Lower lobe of right lung (tissue), 2 donors: ENCODE measurements around the gene FRY. TPM values are rescaled to one million over a fixed set of nuclear protein-coding genes. Genes with fewer than 3 reads are reported as not detected.
A peak's percentile ranks its signal among the peaks of the same experiment; 100 is the strongest.

Experiments used
- ATAC-seq, 2 donors: fragments of 200-7000 bp; cut with Tn5 transposase; one replicate each; pipeline ENCODE4 v1.9.1; 2020 to 2022; ENCODE audit warnings: mild to moderate bottlenecking in 2 of 2, moderate library complexity in 2 of 2
- DNase-seq: peaks from one replicate; pipeline ENCODE4 v3.0.0-alpha.2; 2020
- H3K27ac ChIP-seq: fragments of 200-600 bp; one replicate; pipeline ENCODE4 v1.8.0; 2022
- H3K27me3 ChIP-seq: fragments of 200-600 bp; one replicate; pipeline ENCODE4 v1.8.0; 2022; ENCODE audit warnings: low read depth
- H3K36me3 ChIP-seq: fragments of 200-600 bp; one replicate; pipeline ENCODE4 v1.8.0; 2022; ENCODE audit warnings: mild to moderate bottlenecking
- H3K4me1 ChIP-seq: fragments of 200-600 bp; one replicate; pipeline ENCODE4 v1.8.0; 2022
- H3K4me3 ChIP-seq: fragments of 200-600 bp; one replicate; pipeline ENCODE4 v1.8.0; 2022; ENCODE audit warnings: mild to moderate bottlenecking
- H3K9me3 ChIP-seq: fragments of 200-600 bp; one replicate; pipeline ENCODE4 v1.8.0; 2022
- CTCF ChIP-seq: fragments of 200-600 bp; IDR thresholded peaks from one replicate; pipeline ENCODE4 v1.8.0; 2022; ENCODE audit warnings: antibody characterized with exemption, mild to moderate bottlenecking
- intact Hi-C: fragments of 100-400 bp; cut with DNase I; formaldehyde crosslinking; loops from one replicate; pipeline ENCODE4 v1.11.0; 2022
- total RNA-seq: library from RNA; stranded (reverse); fragmentation: NEBNext Ultra II Directional; extraction: Animal tissue kit (Norgen Biotek cat#: 25700); gene quantifications from one replicate; pipeline ENCODE4 v1.2.1, GENCODE V29; 2021
- donor health status: DM: no; HTN: yes; CAD: no; lungs with severe emphysema.

FRY gene
- total RNA-seq, 1 donor from 2014 or later: 93.7 TPM

GRCh38 chr13:32175943-32176342 is 144.4 kb downstream of the FRY start:
- Histone ChIP-seq H3K36me3 (peaks cover 3% of the 10 kb centered on the region), H3K4me1 (no peaks in the 10 kb centered on the region), H3K27ac (no peak overlapping the region), H3K9me3 (no peaks in the 10 kb centered on the region), H3K27me3 (no peaks in the 10 kb centered on the region), H3K4me3 (no peak overlapping the region)
- no peak for ATAC-seq
- no peak for DNase-seq
- TF ChIP-seq CTCF: no peak
- intact Hi-C loops: no loop called here

- H3K4me3 ChIP-seq: no peak overlapping the region
- no peak for TF ChIP-seq CTCF
- no peaks in the 10 kb centered on the region for H3K4me1 ChIP-seq
- peaks cover 3% of the 10 kb centered on the region for H3K36me3 ChIP-seq
- intact Hi-C loops: no loop called here
- H3K27ac ChIP-seq: no peak overlapping the region
- DNase-seq: no peak
- ATAC-seq: no peak
- H3K27me3 ChIP-seq: no peaks in the 10 kb centered on the region
- H3K9me3 ChIP-seq: no peaks in the 10 kb centered on the region
These were observed 145.1 kb downstream of the FRY start for GRCh38 chr13:32176696-32177095.

GRCh38 chr13:32178763-32179162 is 147.2 kb downstream of the FRY start:
- ATAC-seq: peak; percentile 42 to 51
- no peak for DNase-seq
- intact Hi-C loops: no loop called here

GRCh38 chr13:32179708-32180107 is 148.1 kb downstream of the FRY start:
- no peak for DNase-seq
- Histone ChIP-seq H3K4me1 (no peaks in the 10 kb centered on the region), H3K36me3 (peaks cover 3% of the 10 kb centered on the region), H3K9me3 (no peaks in the 10 kb centered on the region), H3K27me3 (no peaks in the 10 kb centered on the region), H3K27ac (no peak overlapping the region), H3K4me3 (no peak overlapping the region)
- intact Hi-C loops: no loop called here
- no peak for ATAC-seq
- no peak for TF ChIP-seq CTCF

More at GRCh38 chr13:32178763-32179162, 147.2 kb downstream of the FRY start:
- Histone ChIP-seq H3K36me3 (peaks cover 3% of the 10 kb centered on the region), H3K4me3 (no peak overlapping the region), H3K27me3 (no peaks in the 10 kb centered on the region), H3K4me1 (no peaks in the 10 kb centered on the region), H3K27ac (no peak overlapping the region), H3K9me3 (no peaks in the 10 kb centered on the region)
- no peak for TF ChIP-seq CTCF

- intact Hi-C loops: no loop called here
- H3K27me3 ChIP-seq: no peaks in the 10 kb centered on the region
- no peak for TF ChIP-seq CTCF
- no peaks in the 10 kb centered on the region for H3K9me3 ChIP-seq
- peaks cover 20% of the 10 kb centered on the region for H3K36me3 ChIP-seq
- no peak overlapping the region for H3K27ac ChIP-seq
- no peak overlapping the region for H3K4me3 ChIP-seq
- H3K4me1 ChIP-seq: no peaks in the 10 kb centered on the region
- ATAC-seq (no peak), DNase-seq (no peak)
These were observed 156.1 kb downstream of the FRY start for GRCh38 chr13:32187651-32188050.
